ENCODE results near the gene SAPCD1.

GRCh38 chr6:31744422-31744821 is 18.0 kb upstream of the SAPCD1 start:
- TF ChIP-seq POLR2A (IDR thresholded peaks at IDR 0.05): no peak
- TF ChIP-seq CTCF (IDR thresholded peaks at IDR 0.05 in 8 of 11, conservative IDR thresholded peaks at IDR 0.05 in 3 of 11): no peak
- no peak for TF ChIP-seq POLR2AphosphoS5 (IDR thresholded peaks at IDR 0.05)
